Right hindlimb (tissue), 1 donor: ENCODE results near the gene MAD1L1.

ENCODE experiments used
- DNase-seq: peaks from one replicate; pipeline ENCODE4 v3.0.0-alpha.2; 2018

MAD1L1 gene

DNA sequence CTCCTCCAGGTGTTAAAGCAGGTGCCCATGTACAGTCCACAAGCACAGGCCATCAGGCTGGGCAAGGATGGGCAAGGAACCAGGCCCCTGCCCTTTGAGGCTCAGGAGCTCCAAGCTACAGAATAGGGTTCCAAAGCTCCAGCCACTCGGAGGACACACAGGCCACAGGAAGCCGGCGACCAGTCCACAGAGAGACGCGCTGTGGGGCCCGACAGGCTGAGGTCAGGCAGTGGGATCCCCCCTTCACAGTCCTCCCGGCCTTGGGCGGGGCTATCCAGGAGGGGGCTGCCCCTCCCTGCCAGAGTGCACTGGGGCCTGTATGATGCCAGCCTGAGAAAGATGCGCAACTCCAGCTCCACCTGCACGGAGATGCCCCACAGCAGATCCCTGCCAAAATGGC is 34.0 kb downstream of the MAD1L1 start:
- DNase-seq = no peak

DNA sequence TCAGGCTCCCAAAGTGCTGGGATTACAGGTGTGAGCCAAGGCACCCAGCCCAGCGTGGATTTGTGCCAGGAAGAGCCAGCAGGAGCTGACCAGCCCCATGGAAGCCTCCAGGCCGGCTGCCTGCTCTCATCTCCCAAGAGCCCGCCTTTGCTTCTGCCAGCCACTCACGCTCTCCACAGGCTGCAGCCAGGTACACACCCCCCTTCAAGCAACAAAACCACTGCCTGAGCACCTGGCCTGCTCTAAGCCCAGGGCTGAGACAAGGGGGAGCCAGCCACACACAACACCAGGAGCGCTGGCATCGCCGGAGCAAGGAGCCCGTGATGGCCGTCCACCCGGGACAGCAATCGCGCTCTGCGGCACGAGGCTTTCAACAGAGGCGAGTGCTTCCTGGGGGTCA is 34.5 kb downstream of the MAD1L1 start:
- DNase-seq = no peak

DNA sequence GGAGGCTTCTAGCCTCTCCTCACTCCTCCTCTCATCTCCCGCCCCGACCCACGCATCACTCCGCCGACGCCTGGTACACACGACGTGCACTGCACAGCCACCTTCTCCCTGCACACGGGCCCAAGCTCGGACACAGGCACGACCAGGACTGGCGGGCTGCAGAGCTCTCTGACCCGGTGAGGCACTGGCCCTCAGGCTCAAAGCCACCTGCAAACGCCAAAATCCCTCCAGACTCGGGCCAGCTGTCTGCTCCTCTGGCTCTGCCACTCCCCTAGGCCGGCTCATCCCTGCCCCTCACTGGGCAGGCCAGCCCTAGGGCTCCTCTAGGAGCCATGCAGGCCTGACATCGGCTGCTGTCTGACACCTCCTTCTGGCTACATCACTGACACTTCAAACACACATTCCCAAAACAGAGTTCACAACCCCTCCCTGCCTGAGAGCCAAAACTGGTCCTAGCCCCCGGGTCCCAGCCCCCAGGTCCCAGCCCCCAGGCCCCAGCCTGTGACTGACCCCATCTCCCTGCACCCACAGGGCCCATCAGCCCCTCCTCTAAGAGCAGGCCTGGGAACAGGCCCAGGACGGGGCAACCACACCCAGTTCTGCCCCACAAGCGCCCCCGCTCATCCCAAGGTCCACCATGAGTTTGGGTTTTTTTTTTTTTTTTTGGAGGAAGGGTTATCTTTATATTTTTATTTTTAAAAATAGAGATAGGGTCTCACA is 35.1 kb downstream of the MAD1L1 start:
- DNase-seq = no peak

DNA sequence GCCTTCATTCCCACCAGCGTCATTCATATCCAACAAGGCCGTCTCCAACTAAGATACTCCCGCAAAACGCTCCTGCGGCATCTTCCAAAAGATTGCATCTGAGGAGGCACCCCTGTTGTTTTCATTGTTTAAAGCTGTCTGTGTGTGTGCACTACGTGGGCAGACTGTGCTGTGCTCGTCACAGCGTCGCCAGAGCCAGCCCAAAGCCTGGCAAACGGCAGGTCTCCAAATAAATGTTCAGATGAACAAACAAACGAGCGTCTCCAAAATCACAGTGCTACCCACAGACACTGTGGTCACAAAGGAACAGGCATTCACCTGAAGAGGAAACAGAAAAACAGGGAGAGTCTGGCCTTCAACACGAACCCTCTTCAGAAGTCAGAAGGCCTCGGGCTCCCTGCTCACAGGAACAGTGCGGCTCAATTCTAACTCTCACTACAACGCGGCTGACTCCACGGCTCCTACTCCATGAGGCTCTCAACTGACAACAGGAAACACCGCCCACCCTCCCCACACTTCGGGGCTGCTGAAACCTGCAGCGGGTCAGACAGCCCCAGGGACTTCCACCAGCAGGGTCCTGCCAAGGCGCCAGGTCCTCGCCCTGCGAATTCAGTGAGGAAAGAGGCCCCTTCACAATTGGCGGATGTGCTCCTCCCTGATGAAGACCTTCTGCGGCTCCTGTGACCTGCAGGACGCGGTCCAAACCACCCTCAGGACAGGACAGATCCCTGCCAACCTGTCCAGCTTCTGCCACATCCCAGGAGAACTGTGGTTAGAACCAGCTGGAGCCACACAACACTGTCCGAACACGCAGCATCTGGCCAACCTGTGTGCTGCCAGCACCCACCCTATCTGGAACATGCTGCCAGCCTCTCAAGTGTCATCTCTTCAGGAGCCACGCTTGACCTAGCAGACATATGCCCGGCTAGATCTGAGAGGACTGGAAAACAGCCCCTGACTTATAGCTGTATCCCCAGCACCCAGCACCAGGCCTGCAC is 36.1 kb downstream of the MAD1L1 start:
- no peak for DNase-seq

DNA sequence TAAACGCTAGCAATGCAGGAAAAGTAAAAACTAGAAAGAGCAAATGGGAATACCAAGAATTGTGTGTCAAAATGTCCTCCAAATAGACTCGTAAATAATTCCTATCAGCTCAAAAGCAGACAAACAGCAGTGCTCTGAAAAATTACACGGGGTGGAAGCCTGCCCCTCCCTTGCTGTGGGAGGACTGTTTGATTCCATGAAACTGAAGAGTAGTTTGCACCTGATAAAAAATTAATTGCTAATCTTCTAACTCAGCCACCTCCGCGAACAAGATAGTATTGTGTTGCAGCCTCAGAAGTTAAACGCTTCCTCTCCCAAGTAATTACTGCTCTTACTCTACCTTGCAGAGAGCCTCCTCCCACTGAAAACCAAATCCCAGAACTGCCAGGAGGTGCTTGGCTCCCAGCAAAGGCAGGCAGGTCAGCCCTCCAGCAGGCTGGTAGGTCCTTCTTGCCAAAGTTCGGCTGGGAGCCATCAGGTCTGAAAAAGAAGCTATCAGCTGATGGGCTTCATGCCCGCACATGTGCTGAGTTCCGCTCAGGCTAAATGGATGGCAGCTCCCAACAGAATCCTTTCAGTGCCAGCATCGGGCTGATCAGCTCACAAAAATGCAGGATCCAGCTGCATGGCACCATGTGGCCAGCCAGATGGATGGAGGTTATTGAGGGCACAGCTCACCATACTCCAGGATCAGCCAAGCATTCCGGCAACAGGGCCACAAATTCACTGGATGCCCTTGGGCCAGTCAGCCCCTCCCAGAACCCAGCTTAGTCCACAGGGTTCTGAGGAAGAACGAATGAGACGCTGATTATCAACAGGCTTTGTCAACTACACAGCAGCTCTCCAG is 37.1 kb downstream of the MAD1L1 start:
- peak; percentile 74 for DNase-seq

DNA sequence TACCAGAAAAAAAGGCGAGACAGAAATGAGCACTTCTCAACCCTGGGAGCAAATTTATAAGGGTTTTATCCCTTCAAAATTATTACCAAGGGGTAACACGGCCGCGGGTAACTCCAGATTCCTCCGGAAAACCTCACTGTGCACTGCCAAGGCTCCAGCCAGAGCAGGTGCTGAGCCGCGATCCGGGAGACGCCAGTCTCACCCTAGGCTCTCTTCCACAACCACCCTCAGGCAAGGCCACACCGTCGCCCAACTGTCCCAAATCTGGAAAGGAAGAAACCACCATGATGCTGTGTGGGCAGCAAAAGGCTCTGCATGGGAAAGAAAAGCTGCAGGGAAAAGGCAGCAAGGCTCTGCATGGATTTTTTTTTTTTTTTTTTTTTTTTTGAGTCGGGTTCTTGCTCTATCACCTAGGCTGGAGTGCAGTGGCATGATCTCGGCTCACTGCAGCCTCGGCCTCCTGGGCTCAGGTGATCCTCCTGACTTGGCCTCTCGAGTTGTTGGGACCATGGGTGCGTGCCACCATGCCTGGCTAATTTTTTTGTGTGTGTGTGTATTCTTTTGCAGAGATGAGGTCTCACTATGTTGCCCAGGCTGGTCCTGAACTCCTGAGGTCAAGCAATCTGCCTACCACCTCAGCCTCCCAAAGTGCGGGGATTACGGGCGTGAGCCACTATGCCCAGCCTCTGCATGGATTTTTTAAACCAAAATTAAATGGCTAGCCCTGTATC is 39.0 kb downstream of the MAD1L1 start:
- no peak for DNase-seq

DNA sequence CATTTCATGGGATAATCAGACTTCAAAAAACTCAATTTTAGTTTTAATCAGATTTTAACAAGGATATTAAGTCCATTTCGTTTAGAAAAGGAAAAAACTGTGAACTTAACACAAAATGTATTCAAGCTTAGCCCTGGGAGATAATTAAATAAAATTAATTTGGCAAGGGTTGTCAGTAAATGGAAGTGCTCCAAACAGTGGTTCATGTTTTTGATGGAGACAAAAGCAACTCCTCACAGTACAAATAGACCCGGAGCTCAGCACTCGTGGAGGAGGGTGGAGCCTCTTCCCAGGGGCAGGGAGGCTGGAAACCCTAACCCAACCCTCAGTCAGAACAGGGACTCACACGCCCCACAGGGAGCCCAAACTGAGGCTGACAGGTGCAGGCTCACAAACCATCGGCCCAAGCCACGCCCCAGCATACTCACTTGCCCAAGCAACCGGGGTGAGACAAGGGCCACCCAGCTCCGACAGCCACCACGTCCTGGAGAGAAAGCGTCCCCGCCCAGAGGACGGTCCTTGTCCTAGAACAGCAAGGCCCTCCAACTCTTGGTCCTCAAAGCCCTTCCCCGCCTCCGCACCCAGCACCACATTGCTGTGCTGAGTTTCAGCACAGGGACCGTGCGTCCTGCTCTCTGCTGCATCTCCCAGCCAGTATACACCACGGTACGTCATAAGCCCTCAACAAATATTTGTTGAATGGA is 39.8 kb downstream of the MAD1L1 start:
- peak; percentile 53 for DNase-seq

DNA sequence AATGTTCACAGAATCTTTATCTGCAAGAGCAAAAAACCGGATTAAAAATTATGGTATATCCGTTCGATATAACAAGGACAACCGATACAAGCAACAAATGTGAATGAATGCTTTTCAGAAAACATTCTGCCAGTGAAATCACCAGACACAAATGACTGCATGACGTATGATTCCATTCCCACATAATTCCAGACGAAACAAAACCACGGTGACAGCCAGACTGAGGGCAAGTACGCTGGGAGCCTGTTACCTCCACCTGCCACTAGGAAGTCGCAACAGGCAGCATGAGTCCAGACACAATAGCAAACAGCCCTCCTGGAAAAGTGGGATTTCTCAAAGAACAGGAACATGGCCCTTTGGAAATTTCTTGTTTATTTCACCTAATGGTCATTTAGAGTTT is 41.7 kb downstream of the MAD1L1 start:
- DNase-seq = no peak

DNA sequence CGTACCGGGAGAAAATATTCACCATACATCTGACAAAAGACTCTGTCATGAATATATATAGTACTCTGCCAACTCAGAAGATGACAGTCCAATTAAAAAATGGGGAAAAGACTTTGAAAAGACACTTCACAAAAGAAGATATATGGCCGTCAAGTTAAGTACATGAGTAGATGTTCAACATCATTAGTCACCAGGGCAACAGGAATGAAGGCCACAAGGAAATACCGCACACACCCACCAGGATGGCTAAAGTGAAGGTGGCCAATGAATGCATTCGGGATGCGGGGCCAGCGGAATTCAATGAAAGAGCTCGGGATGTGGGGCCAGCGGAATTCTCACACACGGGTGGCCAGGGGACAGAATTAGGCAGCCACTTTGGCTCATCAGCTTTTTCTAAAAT is 42.2 kb downstream of the MAD1L1 start:
- no peak for DNase-seq

DNA sequence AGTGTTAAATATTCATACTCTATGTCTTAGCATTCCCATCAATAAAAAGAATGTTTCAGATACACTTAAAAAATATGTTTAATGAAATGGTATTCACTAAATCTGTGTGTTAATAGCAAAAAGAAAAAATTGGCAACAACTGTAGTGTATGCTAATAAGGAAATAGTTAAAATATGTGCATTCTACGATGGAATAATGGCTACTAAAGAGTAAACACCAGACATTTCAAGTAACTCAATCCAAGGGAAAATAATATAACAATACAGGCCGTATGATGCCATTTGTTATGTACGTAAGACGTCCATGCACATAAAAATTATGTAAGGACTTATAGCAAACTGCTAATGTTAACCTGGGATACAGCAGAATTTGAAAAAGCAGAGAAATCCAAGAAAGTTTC is 46.6 kb downstream of the MAD1L1 start:
- no peak for DNase-seq

DNA sequence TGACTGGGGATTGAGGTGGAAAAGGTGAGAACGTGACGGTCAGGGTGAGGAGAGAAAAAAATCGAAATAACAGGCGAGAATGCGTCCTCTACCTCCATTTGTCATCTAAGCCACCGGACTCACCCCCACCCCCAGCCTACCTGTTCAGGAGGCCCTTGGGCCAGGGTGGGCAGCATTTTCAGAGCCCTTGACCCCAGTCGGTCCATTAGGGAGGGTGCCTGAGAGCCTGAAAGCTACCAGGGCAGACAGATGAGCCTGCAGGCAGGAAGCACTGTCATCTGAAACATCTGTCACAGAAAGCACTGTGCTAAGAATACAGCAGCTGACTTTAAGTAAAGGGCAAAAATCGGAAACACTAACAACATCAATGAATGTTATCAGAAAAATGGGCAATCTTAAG is 47.0 kb downstream of the MAD1L1 start:
- no peak for DNase-seq

DNA sequence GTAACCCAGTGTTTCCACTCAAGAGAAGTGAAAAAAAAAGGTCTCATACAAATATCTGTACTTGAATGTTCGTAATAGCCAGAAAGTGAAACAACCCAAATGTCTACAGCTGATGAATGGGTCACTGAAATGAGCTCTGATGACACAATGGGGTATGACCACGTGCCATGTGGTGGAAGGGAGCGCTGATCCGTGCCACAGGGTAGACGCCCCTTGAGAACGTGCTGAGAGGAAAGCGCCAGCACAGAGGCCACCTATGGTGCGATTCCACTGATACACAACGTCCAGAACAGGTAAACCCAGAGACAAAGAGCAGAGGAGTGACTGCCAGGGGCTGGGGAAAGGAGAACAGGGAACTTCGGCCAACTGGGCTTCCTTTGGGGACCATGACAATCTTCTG is 50.3 kb downstream of the MAD1L1 start:
- DNase-seq = no peak

DNA sequence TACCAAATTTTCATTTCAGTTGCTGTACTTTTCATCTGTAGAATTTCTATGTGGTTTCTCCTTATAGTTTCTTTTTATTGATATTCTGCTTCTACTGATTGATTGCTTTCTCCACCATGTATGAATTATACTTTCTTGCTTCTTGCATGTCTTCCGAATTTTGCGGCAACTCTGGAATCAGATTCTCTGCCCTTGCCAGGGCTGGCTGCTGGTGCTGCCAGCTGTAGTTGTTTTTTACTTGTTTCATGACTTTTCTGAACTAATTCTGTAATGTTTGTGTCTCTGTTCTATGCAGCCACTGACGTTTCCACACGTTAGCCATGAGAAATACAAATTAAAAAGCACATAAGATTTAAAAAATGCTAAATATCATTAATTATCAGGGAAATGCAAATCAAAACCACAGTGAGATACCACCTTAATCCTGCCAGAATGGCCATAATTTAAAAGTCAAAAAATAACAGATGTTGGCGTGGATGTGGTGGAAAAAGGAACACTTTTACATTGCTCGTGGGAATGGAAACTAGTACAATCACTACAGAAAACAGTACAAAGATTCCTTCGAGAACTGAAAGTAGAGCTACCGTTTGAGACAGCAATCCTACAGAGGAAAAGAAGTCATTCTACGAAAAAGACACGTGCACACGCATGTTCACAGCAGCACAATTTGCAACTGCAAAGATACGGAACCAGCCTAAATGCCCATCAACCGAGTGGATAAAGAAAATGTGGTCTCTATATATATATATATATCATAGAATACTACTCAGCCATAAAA is 51.5 kb downstream of the MAD1L1 start:
- DNase-seq = no peak

DNA sequence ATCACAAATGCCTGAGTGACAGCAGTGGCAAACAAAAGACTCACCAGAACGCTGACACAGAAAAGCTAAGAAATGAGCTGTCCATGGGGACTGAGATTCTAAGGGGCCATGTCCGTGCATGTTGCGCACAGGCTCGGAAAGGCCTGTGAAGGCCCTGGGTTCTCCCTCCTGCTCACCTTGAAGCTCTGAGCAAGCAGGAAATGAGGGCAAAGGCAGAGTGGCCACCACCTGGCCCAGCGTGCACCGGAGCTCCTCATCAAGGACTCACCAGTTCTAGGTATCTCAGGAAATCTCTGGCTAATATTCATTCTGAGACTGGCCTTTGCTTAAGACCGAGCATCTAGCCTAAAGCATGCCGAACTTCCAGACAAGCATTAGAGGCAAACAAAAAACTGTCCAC is 52.7 kb downstream of the MAD1L1 start:
- DNase-seq = no peak

DNA sequence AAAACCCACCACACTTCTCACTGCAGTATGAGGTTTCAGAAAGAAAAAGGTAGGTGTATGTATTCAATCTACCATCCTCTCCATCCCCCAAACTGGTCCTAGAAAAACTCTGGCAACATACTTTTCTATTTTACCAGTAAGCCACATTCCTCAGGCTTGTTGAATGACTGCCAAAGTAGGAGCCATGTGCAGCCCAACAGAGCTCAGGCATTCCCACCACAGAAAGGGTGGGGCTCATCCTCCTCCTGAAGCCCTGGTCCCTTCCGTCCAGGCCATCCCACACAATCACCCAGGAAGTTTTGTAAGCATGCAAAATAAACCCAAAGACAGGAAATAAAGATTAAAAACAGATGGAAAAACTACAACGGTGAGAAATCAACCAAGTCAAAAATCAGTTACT is 57.2 kb downstream of the MAD1L1 start:
- DNase-seq = peak; percentile 71

DNA sequence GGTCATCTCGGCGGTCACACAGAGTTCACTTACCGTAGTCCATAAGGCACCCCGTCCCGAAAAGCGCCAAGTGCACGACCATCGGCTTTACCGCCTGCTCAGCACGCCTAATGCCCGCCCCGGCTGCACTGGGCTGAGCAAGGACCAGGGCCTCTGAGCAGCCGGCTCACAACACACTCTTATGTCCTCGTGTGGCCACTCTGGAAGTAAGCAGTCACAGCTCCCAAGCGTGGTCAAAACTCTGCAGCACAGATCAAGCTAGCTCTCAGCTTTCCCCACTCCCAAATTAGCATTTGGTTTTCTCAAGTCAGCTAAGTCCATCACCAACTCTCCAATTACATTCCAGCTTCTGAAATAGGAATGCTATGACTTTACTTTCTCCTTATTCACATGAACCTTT is 57.7 kb downstream of the MAD1L1 start:
- DNase-seq = no peak

DNA sequence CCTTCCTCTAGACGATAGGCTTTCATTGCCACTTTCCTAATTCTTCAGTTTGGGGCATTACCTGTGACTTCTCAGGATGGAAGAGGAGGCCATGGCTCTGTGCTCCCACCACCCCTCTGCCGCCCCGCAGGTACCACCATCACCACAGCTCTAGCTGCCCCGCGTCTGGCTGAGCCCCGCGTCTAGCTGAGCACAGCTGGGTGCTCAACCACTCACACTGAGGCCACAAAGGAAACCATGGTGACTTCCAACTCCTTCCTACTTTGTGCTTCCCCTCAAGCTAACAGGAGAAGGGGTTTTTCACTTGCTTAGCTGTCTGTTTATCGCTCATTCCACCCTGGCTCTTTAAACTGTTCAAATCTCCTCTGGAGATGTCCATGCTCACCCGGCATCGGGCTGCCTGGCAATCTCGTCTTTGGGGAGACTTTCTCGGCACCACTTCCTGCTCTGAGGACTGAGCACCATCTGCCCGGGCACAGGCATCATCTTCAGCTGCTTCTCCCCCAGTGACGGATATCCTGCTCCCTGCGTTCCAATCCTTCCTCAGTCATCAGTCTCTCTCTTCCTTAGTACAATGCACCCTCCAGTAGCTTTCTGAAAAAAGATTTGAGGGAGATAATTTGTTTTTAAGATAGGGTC is 59.4 kb downstream of the MAD1L1 start:
- DNase-seq = no peak

DNA sequence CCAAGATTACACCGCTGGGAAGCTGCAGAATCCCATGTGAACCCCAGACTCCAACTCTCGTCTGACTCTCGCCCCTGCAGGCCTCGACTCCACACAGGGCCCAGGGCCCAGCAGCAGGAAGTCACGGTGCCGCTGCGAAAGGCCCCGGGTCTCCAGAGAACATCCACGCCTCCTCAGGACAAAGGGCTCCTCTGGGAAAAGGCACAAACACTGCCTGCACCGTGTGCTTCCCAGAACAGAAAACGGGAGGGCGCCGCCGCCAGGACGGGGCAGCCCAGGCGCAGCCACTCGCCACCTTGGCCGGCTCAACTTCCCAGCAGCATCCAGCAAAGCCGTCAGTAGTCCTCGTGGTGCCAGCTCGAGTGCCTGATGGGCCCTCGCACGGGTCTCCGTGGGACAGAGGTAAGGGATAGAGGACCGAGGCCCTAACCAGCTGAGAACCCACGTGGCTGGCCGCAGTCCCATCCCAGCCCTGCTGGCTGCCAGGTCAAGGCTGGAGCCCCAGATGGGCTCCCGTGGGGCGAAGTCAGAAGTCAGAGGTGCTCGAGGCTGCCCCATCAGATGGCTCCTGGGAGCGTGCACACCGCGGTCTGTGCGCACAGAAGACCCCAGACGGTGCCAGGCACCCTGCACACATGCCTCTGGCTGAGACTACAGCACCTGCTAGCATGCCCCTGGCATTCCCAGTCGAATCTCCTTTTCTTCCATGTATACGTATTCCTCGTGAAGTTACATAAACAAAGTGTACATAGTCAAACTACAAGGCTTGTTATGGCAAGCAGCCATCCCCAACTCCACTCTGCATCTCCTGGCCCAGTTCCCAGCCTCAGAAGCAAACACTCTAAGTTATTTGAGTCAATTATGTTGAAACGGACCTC is 60.2 kb downstream of the MAD1L1 start:
- DNase-seq = peak; percentile 81

DNA sequence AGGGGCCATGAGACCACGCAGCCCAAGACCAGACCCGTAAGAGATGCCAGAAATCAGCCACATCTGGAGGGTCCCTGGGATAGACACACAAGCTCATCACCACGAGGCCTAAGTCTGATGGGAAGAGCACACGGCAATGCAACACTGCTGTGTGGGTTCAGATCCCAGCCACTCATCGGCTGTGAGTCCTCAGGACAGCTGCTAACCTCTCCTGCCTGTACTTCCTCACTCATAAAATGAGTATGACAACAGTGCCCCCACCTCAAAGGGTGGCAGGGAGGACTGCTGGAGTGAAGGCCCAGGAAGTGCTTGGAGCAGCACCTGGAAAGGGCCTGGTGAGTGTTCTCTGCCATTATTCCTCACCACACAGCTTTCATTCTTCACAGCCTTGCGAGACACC is 60.9 kb downstream of the MAD1L1 start:
- no peak for DNase-seq
